HG03521 (cell line): ENCODE data around the gene BICDL2.

Source experiments
- ATAC-seq: cut with Tn5 transposase; IDR thresholded peaks from one replicate; pipeline ENCODE4 v1.9.1; 2021; ENCODE audit warnings: mild to moderate bottlenecking, moderate library complexity; ENCODE audit not compliant: unreplicated experiment

The BICDL2 gene

GRCh38 chr16:3012828-3013420 lies 23.8 kb downstream of the BICDL2 start, which contains the start of gene CLDN9:
TSS of gene CLDN9 (plus strand) at chr16:3012923. CDS start at chr16:3013363, 440 bp downstream.
- ATAC-seq, result no peak

GRCh38 chr16:3012246-3012645 lies 24.5 kb downstream of the BICDL2 start:
- ATAC-seq, result no peak

DNA sequence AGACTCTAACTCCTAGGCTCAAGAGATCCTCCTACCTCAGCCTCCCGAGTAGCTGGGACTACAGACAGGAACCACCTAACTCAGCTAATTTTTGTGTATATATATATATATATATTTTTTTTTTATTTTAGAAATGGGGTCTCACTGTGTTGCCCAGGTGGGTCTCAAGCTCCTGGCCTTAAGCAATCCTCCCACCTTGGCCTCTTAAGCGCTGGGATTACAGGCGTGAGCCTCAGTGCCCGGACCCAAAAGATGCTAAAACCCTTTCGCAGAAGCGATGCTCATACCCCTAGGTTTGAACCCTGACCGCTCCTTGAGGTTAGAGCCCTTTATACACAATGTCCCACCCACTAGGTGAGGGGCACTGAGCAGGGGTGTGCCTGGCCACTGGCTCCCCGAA lies 26.2 kb downstream of the BICDL2 start:
- ATAC-seq, result no peak

- ATAC-seq, result no peak
Measured at GRCh38 chr16:3009568-3010390, 27.0 kb downstream of the BICDL2 start.

- no peak for ATAC-seq
Measured at GRCh38 chr16:3008690-3009037, 28.1 kb downstream of the BICDL2 start.

DNA sequence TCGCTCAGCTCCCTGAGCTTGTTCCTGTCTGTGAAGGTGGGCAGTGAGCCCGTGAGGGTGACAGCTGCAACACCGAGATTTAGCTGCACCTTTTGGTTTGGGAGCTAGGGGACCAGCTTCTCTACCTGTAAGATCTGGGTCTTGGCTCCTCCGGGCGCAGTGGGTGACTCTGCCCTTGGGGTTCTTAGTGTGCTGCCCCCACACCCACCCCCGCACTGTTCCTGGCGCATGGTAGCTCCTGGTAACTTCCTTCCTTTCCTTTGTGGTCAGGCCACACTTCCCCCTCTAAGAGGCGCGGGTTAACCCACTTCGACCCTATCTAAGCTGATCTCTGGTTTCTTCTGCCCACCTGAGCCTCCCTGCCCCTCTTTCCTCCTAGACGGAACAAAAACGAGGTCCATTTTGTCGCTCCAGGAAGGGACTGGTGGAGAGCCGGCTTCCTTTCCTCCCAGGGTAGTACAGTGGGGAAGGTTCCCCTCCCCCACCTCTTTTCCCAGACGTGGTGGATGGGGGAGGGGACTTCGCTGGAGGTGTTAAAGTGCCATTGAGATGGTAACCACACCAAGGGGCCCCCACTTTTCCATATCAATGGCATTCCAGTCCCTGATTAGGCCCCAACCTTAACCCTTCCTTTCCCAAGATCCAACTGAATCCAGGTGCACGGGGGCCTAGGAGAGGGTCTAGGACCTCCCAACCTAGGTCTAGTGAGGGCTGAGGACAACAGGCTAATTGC lies 28.6 kb downstream of the BICDL2 start:
- no peak for ATAC-seq

DNA sequence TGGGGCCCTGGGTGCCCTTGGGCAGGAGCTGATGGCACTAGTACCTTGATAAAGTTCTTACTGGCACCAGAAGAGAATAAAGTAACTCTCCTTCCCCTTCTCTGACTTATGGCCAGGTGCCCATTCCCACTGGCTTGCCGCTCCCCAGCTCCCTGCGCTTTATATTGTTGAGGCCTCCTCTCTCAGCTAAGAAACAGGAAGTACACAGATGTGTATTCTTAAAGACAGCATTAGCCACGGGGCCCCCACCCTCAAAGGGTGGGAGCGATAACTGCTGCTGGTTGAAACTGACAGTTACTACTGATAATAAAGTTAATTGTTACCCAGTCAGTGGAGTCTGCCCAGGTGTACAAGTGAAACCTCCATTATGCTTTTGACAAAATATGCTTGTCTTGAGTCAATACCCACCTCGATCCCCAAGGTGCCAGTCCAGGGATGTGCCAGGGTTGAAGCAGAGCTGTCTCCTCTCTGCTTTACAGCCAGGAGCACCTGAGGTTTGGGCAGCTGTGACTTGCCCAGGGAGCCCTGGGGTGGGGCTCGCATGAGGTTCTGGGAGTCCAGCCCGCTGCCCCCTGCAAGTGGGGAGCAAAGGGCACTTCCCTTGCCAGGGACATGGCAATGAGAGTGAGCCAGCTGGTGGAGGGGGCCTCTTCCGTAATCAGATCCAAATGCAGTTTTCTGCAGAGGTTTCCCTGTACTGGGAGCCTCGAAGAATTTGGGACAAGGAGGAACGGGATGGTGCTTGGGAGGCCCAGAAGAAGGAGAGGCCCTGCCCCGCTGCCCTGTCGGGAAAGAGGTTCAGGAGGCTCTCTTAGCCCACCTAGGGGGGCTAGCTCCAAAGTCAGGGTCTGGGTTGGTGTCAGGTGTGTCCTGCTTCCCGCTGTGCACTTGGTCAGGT lies 29.4 kb downstream of the BICDL2 start:
- no peak for ATAC-seq

DNA sequence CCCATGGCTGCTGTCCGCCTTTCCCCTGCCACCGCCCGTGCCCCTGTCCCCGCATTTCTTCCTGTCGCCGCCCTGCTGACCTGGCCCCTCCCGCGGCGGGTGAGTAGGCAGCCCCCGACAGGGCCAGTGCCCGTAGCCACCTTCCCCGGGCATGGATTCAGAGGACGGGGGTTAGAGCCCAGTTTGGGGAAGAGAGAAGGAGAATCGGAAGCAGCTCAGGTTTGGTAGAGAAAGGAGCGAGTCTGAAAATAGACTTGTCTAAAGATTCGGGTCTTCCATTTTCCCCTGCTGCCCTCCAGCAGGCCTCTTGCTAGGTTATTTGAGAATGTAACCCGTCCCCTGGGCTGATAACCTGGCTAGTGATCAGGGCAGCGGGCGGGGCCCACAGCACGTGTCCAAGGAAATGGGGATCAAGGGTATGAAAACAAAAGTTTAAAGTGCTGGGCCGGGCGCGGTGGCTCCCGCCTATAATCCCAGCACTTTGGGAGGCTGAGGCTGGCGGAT lies 31.9 kb downstream of the BICDL2 start:
- no peak for ATAC-seq

- peak; percentile 9 for ATAC-seq
Measured at GRCh38 chr16:3004319-3004718, 32.4 kb downstream of the BICDL2 start.

DNA sequence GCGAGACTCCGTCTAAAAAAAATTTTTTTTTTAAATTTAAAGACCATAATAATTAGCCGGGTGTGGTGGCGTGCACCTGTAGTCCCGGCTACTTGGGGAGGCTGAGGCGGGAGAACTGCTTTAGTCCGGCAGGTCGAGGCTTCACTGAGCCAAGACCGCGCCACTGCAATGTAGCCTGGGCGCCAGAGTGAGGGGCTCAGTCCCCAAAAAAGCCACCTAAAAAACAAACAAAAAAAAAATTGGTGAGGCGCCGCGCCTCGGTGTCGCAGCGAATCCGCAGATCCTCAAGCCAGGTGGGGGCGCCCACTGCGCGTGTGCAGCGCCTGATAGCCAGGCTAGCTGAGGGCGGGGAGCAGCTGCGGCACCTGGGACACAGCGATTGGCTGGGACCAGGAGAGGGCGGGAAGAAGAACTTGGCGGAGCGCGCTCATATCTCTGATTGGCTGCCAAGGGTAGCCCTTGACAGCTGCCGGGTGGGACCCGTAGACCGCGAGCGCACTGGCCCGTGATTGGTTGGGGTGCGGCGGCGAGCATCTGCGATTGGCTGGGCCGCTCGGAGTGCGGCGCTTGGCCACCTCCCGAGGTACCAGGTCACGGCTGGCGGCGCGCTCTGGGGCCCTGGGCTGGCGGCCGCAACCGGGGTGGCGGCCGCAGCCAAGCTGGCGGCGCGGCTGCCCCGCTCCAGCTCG lies 33.0 kb downstream of the BICDL2 start:
- peak; percentile 95 for ATAC-seq

DNA sequence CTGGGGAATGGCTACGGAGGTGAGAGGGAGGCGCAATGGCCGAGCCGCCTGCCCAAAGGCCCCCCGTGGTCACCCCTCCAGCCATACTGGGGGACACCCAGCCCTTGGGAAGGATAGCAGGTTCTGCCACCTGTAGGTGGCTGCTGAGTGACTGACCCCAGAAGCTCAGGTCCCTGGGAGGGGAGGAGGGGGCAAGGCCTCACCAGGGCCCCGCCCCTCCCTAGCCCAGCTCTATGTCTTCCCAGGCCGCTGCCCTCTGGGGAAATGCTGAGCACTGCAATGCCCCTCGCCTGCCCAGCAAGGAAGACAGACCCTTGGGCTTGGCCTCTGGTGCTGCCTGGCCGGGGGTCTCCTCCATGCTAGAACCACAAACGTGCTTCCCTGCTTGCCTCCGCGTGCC lies 35.4 kb downstream of the BICDL2 start:
- ATAC-seq, result no peak

DNA sequence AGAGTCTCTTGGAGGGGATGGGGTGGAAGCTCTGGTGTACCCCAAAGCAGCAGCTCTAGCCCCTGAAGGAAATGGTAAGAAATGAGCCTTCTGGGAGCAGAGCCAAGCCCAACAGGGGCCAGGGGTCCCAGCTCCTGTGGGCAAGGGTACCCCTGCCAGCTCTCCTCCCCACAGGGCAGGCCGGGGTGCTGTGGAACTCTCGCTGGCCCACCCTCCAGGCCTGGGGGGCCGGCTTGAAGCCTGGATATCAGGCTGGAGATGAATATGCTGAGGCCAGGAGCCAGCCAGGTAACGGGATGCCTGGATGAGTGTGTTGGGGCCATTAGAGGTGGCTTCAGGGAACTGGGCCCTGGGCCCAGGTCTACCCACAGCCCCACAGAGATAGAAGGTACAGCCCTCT lies 36.2 kb downstream of the BICDL2 start:
- no peak for ATAC-seq

DNA sequence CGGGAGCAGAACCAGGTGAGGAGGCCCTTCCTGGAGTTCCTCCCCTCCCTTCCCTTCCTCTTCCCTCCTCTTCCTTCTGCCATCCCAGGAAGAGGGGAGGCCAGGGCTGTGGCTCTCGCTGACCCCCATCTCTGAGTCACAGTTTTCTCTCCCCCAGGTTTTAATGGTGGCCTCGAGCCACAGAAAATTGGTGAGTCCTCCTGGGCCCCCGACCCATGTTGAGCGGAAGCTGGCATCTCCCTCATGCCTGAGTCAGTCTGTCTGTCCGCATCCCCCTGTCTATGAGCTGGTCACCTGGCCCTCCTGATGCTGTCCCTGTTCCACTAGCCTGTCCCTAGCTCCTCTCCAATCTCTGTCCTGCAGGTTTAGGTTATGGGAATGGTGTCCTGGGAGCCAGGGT lies 36.8 kb downstream of the BICDL2 start:
- no peak for ATAC-seq

DNA sequence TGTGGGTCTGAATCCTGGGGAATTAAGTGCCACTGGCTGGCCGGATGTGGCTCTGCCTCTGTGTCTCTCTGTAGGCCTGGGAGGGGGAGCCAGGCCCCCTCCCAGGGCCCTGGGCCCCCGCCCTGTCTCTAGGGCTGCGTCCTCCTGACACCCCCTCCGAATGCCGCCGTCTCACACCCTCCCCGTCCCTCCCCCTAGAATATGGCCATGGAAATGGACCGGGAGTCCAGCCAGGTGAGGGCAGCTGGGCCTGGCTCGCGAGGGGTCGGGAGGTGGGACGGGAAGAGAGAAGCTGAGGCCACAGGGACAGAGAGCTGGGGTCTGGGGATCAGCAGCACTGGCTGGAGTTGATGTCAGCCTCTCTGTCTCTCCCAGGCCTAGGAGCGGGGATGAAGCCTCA lies 40.4 kb downstream of the BICDL2 start:
- no peak for ATAC-seq

GRCh38 chr16:2992383-2993081 lies 44.2 kb downstream of the BICDL2 start:
- no peak for ATAC-seq

- no peak for ATAC-seq
Measured at GRCh38 chr16:2991566-2992261, 45.0 kb downstream of the BICDL2 start.

DNA sequence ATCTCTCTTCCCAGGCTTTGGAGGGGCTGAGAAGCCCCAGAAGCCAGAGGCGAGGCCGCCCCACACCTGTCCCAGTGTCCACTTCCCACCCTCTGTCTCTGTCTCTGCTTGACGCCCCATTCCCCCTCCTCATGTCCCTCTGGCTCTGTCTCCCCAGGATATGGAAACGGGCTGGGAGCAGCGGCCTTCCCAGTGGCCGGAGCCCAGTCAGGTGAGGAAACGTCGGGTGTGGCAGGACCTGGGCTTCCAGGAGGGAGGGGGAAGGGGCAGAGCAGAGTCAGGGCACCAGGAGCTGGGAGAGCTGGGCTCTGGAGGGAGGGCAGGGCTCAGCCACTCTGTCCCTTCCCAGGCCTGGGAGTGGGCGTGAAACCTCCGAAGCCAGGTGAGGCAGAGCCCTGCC lies 45.9 kb downstream of the BICDL2 start:
- ATAC-seq, result no peak

DNA sequence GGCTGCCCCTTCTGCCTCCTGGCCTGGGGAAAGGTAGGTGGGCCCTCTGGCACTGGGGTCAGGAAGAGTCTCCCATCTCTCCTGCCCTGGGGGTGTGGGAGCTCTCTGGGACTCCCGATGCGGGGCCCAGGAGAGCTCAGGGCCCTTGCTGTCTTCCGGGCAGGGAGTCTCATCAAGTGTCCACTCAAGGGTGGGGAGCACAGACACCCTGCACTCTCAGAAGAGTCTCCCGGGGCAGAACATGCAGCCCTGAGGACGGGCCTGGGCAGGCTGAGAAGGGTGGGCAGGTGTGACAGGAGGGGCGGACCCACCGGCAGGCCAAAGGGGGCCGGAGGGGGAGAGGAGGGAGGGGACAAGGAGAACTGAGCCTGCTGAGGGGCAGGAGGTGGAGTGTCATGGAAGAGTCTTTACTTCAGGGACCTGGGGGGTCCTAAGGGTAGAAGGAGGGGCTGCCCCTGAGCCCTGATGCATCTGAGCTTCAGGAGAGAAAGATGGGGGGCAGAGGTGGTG lies 48.1 kb downstream of the BICDL2 start:
- ATAC-seq, result no peak

DNA sequence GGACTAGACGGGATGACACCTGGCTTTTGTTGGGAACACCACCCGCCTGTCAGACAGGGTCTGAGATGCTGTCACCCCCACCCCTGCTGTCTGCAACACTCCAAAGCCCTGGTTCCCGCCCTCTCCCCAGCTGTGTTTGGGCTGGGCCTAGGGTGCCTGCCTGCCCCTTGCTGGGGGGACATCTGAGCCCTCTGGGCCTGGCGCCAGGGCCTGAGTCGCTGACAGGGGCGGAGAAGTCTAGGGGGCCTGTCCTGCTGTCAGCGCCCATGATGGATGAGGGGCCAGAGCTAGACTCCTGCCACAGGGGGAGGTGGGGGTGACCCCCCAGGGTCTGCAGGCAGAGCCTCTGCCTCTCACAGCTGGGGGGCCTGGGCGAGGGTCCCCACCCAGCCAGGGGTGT lies 48.9 kb downstream of the BICDL2 start:
- no peak for ATAC-seq
